HUES48 (cell line): ENCODE measurements around the gene MAGEB2.

Experiments
- H3K27ac ChIP-seq: one replicate; pipeline ENCODE4 v1.7.0; 2013; ENCODE audit warnings: low read depth, low read length, inconsistent platforms
- H3K27me3 ChIP-seq: 2 replicates; pipeline ENCODE4 v1.6.1; 2013; ENCODE audit warnings: mild to moderate bottlenecking, low read length; ENCODE audit not compliant: control insufficient read depth, insufficient read depth
- H3K36me3 ChIP-seq: 2 replicates; pipeline ENCODE4 v1.6.1; 2013; ENCODE audit warnings: low read length; ENCODE audit not compliant: control insufficient read depth, insufficient read depth
- H3K4me1 ChIP-seq: 2 replicates; pipeline ENCODE4 v1.6.1; 2013; ENCODE audit warnings: mild to moderate bottlenecking, low read length; ENCODE audit not compliant: control insufficient read depth, insufficient read depth
- H3K4me3 ChIP-seq: 2 replicates; pipeline ENCODE4 v1.5.1; 2013; ENCODE audit warnings: mild to moderate bottlenecking, low read depth, low read length
- H3K9ac ChIP-seq: 2 replicates; pipeline ENCODE4 v1.6.1; 2013; ENCODE audit warnings: mild to moderate bottlenecking, low read depth, low read length, moderate library complexity
- H3K9me3 ChIP-seq: 2 replicates; pipeline ENCODE4 v1.6.1; 2013; ENCODE audit warnings: low read length; ENCODE audit not compliant: control insufficient read depth, insufficient read depth

Gene MAGEB2

DNA sequence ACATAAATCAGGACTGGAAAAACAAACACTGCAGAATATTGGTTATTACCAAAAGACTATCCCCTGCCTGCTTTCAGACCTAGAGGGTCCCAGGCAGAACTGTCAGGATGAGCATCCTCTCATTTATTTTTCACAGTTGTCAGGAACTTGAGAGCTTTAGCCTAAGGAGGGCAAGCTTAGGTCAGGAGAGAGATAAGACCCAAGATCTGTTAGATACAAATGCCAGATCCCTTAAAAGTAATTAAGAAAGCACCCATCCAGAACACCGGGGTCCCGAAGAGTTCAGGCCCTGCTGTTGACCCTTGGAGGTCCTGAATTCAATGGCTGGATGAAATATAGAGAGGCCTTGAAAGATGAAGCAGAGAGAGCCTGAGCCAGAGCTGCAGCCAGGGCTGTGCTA, 9.2 kb downstream of the MAGEB2 start:
- H3K9ac ChIP-seq = no peak overlapping the region

DNA sequence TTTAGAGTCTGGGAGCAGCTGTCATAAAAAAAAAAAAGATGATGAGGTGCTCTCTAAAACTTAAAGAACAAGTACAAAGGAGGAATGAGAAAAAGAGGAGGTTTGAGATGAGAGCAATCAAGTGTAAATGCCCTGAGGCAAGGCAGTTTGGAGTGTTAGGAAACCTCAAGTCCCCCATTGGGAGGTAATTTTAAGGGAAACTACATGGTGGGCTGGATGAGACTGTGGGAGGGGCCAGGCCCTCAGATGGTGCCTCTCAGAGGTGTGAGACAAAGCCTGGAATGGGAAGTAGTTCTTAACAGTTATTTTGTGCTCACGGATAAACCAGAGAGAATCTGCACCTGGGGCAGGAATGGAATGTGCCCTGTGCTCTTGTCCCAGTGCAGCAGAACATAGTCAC, 13.2 kb downstream of the MAGEB2 start:
- Histone ChIP-seq H3K36me3 (no peaks in the 10 kb centered on the region), H3K9me3 (no peaks in the 10 kb centered on the region), H3K9ac (no peak overlapping the region), H3K27me3 (no peaks in the 10 kb centered on the region), H3K4me3 (no peak overlapping the region), H3K4me1 (peaks cover 20% of the 10 kb centered on the region), H3K27ac (no peak overlapping the region)

More for the DNA sequence above, 9.2 kb downstream of the MAGEB2 start:
- Histone ChIP-seq H3K4me3 (no peak overlapping the region), H3K36me3 (no peaks in the 10 kb centered on the region), H3K4me1 (peaks cover 35% of the 10 kb centered on the region), H3K9me3 (no peaks in the 10 kb centered on the region), H3K27ac (no peak overlapping the region), H3K27me3 (no peaks in the 10 kb centered on the region)

DNA sequence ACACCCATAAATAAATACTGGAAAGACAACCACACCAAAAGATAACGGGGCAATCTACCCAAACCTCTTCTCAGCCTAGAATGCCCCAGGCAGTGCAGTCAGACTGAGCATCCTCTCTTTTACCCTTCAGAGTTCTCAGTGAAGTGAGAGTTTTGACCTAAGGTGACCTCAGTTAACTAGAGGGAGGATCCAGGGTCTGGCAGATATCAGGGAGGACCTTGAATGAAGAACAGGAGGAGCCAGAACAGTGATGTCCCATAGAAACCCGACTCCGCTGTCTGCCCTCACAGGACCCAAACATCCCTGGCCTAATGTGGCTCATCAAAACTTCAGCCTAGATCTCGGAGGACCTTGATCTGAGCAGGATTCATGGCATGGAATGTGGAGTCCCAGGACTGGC, 15.0 kb downstream of the MAGEB2 start, which contains the start of gene MAGEB3:
Gene MAGEB3 (plus strand): TSS at position 263 of the 400 bp plus-strand sequence. CDS start 5,268 bp downstream, outside the sequence.
- peaks cover 20% of the 10 kb centered on the region for H3K4me1 ChIP-seq

DNA sequence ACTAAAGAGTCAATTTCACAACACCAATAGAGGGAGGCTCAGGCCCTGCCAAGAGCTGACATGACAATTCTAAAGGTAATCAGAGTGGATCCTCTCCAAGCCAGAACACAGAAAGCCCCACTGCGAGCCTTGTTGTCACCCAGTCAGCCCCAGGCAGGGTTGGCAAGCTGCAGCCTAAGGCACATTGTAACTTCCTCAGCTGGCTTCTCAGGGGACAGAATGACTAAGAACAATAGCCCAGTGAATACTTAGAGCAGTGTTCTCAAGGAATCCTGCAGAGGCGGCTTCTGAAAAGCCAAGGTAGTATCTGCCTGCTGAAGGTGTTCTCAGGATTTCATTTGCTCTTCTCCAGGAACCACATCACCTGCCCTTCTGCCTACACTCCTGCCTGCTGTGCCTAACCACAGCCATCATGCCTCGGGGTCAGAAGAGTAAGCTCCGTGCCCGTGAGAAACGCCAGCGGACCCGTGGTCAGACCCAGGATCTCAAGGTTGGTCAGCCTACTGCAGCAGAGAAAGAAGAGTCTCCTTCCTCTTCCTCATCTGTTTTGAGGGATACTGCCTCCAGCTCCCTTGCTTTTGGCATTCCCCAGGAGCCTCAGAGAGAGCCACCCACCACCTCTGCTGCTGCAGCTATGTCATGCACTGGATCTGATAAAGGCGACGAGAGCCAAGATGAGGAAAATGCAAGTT, 26.5 kb downstream of the MAGEB2 start, which contains the start of gene MAGEB4:
Gene MAGEB4 (plus strand): TSS at position 277 of the 692 bp plus-strand sequence. CDS start 136 bp downstream, at position 413.
- no peak within 1 kb of the TSS for H3K4me3 ChIP-seq
- peaks cover 11% of the 10 kb centered on the region; the same call in 1 of the 2 replicates for H3K4me1 ChIP-seq

More for the DNA sequence above, 15.0 kb downstream of the MAGEB2 start, which contains the start of gene MAGEB3:
- no peak within 1 kb of the TSS for H3K27ac ChIP-seq
- no peaks in the 10 kb centered on the region for H3K27me3 ChIP-seq
- H3K4me3 ChIP-seq = no peak within 1 kb of the TSS
- H3K9me3 ChIP-seq = no peaks in the 10 kb centered on the region
- no peak within 1 kb of the TSS for H3K9ac ChIP-seq
- no peaks in the 10 kb centered on the region for H3K36me3 ChIP-seq

DNA sequence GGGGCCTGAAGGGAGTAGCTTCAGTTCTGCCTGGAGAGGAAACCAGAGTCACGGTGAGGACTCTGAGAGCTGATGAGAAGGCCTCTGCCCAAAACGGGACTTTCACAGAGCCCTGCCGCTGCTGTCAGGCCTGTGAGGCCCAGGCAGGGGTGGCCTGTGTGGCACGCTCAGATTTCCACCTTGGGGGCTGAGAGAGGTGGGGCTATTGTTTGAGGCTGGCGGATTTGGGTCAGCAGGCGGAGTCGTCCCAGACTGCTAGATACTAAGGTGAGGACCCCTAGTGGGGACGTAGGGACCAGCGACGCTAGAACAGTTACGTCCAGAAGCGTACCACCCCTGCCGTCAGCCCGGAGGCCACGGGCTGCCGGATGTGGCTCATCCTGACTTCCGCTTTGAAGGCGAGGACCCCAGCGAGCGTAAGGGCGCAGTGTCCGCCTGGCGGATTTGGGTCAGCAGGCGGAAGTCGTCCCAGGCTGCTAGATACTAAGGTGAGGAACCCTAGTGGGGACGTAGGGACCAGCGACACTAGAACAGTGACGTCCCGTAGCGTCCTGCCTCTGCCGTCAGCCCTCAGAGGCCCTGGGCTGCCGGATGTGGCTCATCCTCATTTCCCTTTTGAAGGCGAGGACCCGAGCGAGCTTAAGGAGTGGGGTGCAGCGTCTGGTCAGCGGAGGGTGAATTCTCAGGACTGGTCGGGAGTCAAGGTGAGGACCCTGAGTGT, 31.6 kb downstream of the MAGEB2 start, which contains the start of gene MAGEB1:
Gene MAGEB1 (plus strand): TSS at position 378 of the 721 bp plus-strand sequence. CDS start 3,348 bp downstream, outside the sequence.
- Histone ChIP-seq H3K9ac (no peak within 1 kb of the TSS), H3K9me3 (no peaks in the 10 kb centered on the region; the same call in 1 of the 2 replicates), H3K27ac (no peak within 1 kb of the TSS), H3K36me3 (no peaks in the 10 kb centered on the region), H3K4me3 (no peak within 1 kb of the TSS), H3K27me3 (no peaks in the 10 kb centered on the region; the same call in 1 of the 2 replicates), H3K4me1 (peaks cover 9% of the 10 kb centered on the region; the same call in 1 of the 2 replicates)

More for the DNA sequence above, 26.5 kb downstream of the MAGEB2 start, which contains the start of gene MAGEB4:
- H3K9me3 ChIP-seq = no peaks in the 10 kb centered on the region
- no peak within 1 kb of the TSS for H3K9ac ChIP-seq
- H3K36me3 ChIP-seq = no peaks in the 10 kb centered on the region
- H3K27me3 ChIP-seq = no peaks in the 10 kb centered on the region; the same call in 1 of the 2 replicates
- no peak within 1 kb of the TSS for H3K27ac ChIP-seq

DNA sequence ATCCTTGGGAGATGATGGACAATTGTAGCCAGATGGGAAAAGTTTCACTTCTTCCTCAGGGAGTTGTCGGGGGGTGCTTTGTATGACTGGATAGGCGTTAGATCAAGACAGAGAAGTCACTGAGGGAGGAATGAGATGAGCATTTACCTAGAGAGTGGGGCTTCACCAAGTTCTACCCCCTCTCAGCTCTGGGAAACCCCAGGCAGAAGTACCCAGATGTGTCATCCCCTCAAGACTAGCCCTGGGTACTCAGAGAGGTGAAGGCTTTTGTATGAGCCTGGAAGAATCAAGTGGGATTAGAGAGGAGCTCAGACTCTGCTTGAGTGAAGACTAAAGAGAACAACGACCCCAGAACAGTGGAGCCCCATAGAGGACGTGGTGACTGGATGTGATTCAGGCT, 33.5 kb downstream of the MAGEB2 start:
- H3K4me3 ChIP-seq = no peak overlapping the region
- no peaks in the 10 kb centered on the region for H3K36me3 ChIP-seq
- no peak overlapping the region for H3K27ac ChIP-seq
- peaks cover 2% of the 10 kb centered on the region; the same call in 1 of the 2 replicates for H3K9me3 ChIP-seq
- H3K27me3 ChIP-seq = no peaks in the 10 kb centered on the region; the same call in 1 of the 2 replicates
- no peak overlapping the region for H3K9ac ChIP-seq
- H3K4me1 ChIP-seq = peaks cover 7% of the 10 kb centered on the region; the same call in 1 of the 2 replicates

DNA sequence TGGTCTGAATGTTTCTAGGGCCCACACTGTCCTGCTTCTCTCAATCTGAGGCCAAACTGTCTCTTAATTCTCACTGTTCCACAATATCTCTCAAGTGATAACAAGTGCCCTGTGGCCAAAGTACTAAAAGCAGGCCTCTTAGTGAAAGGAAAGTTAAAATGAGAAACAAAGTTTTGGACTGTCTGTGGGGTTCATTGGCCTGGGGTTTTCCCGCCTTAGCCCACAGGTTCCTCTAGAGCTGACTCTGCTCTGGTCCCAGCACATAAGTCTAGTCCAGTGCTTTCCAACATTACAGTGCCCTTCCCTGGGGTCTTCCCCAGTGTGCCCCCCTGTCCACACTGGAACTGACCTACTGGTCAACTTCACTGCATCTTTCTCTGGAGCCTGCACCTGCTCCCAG, 37.9 kb downstream of the MAGEB2 start:
- Histone ChIP-seq H3K27me3 (no peaks in the 10 kb centered on the region), H3K4me1 (no peaks in the 10 kb centered on the region), H3K9ac (no peak overlapping the region), H3K9me3 (peaks cover 29% of the 10 kb centered on the region), H3K27ac (no peak overlapping the region), H3K36me3 (no peaks in the 10 kb centered on the region), H3K4me3 (no peak overlapping the region)

DNA sequence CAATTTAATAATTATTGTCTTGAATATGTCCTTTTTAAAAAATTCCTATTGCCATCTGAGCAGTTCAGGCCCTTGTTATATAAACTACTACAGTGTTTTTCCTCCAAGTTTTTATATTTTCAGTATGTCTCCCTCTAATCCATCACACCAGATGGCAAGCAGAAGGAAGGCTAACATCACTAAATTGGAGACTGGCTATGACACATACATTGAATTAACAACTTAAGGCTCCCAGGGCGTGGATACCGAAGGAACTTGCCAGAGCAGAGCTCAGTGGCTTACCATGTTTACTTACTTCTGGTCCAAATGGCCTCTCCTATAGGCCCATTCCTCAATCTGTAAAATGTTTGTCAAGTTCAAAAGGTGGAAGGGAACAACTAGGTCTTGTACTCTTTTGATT, 44.6 kb downstream of the MAGEB2 start:
- no peak overlapping the region for H3K4me3 ChIP-seq
- no peaks in the 10 kb centered on the region for H3K36me3 ChIP-seq
- no peak overlapping the region for H3K27ac ChIP-seq
- H3K9ac ChIP-seq = no peak overlapping the region
- H3K4me1 ChIP-seq = no peaks in the 10 kb centered on the region
- peaks cover 16% of the 10 kb centered on the region for H3K9me3 ChIP-seq
- no peaks in the 10 kb centered on the region for H3K27me3 ChIP-seq

DNA sequence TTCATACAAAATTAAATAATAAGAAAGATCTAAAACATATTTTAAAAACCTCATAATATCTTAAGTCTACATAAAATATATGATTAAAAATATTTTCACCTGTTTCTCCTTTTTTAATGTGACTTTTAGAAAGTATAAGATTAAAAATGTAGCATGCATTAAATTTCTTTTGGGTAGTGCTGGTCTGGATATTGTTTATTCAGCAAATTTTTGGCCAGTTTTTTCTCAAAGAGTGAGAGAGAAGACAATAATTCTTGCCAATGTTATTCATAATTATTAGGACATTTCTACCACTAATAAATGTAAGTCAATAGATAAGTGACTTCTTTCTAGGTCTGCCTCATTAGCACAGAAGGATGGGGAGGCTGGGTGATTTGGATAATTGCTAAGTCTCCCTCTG, 45.6 kb downstream of the MAGEB2 start:
- Histone ChIP-seq H3K9ac (no peak overlapping the region), H3K9me3 (peaks cover 11% of the 10 kb centered on the region), H3K4me1 (no peaks in the 10 kb centered on the region), H3K27ac (no peak overlapping the region), H3K4me3 (no peak overlapping the region), H3K27me3 (no peaks in the 10 kb centered on the region), H3K36me3 (no peaks in the 10 kb centered on the region)

DNA sequence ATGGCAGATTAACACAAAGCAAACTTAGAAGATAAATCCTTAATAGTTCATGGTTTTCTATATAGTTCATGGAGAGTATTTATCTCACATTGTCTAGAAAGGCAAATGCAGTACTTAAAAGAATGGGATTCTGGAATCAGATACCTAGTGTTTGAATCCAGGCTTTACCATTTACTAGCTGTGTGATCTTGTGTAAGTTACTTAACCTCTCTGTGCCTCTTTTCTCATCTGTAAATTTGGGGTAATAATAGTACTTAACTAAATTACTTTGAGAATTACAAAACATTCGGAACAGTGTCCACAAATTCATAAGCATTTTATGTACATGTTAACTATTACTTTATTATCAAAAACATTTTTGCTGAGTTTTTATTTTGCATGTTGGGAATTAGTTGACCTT, 47.4 kb downstream of the MAGEB2 start:
- Histone ChIP-seq H3K4me1 (no peaks in the 10 kb centered on the region), H3K9ac (no peak overlapping the region), H3K27ac (no peak overlapping the region), H3K27me3 (no peaks in the 10 kb centered on the region), H3K4me3 (no peak overlapping the region), H3K9me3 (no peaks in the 10 kb centered on the region), H3K36me3 (no peaks in the 10 kb centered on the region)
